ENCODE measurements around the gene SSNA1.

DNA sequence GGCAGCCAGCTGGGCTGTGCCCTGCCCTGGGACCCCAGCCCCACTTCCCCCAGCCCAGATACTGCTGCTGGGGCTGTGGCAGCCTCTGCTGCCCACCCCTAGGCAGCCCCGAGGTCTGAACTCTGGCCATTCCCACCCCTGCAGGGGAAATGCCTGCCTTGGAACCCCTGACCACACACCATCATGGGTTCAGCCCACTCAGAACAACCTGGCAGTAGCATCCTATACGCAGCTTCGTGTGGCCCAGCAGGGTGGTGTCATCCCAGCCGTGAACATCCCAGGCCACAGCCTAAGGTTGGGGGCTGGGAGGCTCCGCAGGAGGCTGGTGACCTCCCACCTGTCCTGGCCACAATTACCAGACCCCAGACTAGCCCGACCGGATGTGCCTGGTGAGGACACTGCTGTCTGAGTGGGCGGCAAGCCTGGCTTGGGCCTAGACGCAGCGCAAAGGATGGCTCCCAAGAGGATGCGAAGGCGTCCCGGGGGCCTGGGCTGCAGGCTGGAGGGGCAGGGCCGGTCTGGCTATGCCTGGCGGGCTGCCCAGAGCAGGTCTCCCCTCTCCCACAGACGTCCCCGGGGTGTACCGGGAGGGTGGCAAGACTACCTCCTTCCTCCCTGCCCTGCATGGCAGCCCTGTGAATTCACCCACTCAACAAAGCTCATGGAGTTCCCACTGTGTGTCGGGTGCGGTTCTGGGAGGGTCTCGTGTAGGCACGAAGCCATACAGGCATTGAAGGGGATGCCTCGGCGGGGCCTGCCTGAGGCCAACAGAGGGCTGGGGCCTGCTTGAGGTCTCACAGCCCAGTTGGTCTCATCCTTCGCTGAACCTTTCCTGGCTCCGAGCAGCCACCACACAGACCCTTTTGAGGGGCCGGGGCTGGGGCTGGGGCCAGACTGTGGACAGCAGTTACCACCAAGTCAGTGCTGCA, 40.8 kb downstream of the SSNA1 start:
- TF ChIP-seq CTCF (conservative IDR thresholded peaks at IDR 0.05 in 1 of 2, IDR thresholded peaks at IDR 0.05 in 1 of 2; ENCODE audit: extremely low read depth in 1 of 2, insufficient read depth in 1 of 2, low read depth in 1 of 2, low read length in 2 of 2) (no peak), EZH2 (IDR thresholded peaks at IDR 0.05; ENCODE audit: borderline replicate concordance, low read length) (no peak)
